ENCODE measurements around the gene ACVR1. TPM values are rescaled to one million over a fixed set of nuclear protein-coding genes. Genes with fewer than 3 reads are reported as not detected.

Gene ACVR1
- total RNA-seq, 1 donor from 2014 or later = 4.4 TPM

DNA sequence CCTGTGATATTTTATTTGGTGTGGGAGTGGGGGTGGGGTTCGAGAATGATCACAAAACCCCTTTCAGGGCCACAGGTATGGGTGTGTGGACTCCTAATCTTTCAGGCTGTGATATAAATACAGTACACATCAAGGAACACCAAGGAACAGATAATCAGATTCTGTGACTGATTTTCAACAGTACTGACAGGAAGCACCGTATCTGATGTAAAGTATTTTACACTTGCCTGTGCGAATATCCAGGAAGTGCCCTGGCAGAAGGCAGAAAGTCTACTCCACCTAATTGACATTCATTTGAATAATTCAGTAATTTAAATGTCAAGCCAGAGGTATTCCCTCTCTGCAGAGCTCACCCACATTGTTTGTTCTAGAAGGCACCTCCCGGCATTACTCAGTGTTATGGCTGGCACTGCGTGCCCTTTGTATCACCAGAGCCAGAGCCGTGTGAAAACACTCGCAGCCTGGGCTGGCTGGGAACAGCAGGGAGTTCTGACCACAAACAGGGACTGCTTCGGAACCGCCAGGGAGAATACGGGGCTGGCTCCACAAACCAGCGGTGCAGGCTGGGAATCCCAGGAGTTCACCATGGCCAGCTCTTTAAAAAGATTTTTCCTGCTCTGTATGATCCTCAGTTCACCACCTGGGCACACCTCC lies 91.8 kb downstream of the ACVR1 start:
- Mint-ChIP-seq H3K9me3 (no peaks in the 10 kb centered on the region), H3K4me1 (no peaks in the 10 kb centered on the region), H3K36me3 (ENCODE audit: low read depth) (peaks cover 11% of the 10 kb centered on the region), H3K27me3 (no peaks in the 10 kb centered on the region), H3K4me3 (no peak overlapping the region), H3K27ac (no peak overlapping the region)
- CTCF ChIA-PET = no interaction called here
- TF ChIP-seq, protein P1, sequence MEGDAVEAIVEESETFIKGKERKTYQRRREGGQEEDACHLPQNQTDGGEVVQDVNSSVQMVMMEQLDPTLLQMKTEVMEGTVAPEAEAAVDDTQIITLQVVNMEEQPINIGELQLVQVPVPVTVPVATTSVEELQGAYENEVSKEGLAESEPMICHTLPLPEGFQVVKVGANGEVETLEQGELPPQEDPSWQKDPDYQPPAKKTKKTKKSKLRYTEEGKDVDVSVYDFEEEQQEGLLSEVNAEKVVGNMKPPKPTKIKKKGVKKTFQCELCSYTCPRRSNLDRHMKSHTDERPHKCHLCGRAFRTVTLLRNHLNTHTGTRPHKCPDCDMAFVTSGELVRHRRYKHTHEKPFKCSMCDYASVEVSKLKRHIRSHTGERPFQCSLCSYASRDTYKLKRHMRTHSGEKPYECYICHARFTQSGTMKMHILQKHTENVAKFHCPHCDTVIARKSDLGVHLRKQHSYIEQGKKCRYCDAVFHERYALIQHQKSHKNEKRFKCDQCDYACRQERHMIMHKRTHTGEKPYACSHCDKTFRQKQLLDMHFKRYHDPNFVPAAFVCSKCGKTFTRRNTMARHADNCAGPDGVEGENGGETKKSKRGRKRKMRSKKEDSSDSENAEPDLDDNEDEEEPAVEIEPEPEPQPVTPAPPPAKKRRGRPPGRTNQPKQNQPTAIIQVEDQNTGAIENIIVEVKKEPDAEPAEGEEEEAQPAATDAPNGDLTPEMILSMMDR (IDR thresholded peaks at IDR 0.05) = no peak
- intact Hi-C loops (cut with micrococcal nuclease) = no loop called here
- DNase-seq (no peak), ATAC-seq (ENCODE audit: low read depth) (no peak)
- POLR2A ChIA-PET = no interaction called here

DNA sequence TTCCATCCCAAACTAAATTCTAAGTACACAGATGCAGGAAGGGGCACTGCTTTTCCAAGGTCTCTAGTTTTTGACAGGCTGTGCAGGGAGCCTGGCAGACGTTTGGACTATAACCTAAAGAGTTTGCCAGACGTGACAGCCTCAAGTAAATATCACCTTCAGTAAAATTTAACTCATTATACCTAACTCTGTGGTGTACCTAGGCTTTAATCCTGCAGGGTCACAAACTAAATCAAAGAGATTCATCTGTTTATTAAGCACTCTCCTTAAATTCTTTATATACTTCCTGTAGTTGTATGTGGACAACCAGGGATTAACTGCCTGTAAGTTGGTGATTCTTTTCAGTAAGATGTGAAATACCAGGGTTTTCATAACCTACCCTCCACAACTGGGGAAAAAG lies 92.9 kb downstream of the ACVR1 start:
- ATAC-seq (ENCODE audit: low read depth) (no peak), DNase-seq (no peak)
- intact Hi-C loops (cut with micrococcal nuclease) = no loop called here
- H3K4me3 Mint-ChIP-seq = no peak overlapping the region
- peaks cover 11% of the 10 kb centered on the region for H3K36me3 Mint-ChIP-seq (ENCODE audit: low read depth)
- H3K27me3 Mint-ChIP-seq = no peaks in the 10 kb centered on the region
- no peak overlapping the region for H3K27ac Mint-ChIP-seq
- no peaks in the 10 kb centered on the region for H3K4me1 Mint-ChIP-seq
- TF ChIP-seq, protein P1 (IDR thresholded peaks at IDR 0.05) = no peak
- POLR2A ChIA-PET = no interaction called here
- no peaks in the 10 kb centered on the region for H3K9me3 Mint-ChIP-seq
- CTCF ChIA-PET = no interaction called here

DNA sequence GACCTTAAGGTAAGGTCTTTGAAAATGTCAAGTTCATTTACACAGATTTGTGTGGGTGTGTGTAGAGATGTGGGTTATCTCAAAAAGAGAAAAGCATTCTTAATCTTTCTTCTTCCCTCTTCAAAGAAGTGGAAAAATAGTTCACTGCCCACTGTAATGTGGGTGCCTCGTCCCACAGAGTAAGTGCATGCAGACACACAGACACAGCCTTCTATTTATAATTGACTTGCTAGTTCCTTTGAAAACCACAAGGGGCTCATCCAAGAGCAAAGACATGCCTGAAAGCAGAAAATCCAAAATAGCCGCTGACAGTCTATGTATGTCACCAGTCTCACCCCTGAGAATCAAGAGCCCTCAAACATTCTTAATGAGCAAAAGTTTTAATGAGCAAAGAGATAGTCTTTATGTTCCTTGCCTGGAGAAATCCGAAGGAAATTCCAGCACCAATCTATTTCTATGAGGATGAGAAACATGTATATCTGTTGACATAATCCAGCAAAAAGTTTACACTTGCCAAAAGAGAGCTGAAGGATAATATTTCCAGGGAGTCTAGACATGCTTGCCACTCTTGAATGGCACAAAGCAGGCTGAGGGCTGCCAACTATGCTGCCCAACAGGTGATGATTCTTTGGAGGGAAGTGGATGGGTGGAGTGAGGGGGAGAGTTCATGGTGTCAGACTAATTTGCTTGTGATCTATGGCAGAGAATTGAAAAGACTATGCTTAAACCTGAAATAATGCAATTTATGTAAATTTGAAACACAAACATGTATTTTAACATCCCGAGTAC lies 93.9 kb downstream of the ACVR1 start:
- H3K36me3 Mint-ChIP-seq (ENCODE audit: low read depth) = peaks cover 16% of the 10 kb centered on the region
- no peak for DNase-seq

DNA sequence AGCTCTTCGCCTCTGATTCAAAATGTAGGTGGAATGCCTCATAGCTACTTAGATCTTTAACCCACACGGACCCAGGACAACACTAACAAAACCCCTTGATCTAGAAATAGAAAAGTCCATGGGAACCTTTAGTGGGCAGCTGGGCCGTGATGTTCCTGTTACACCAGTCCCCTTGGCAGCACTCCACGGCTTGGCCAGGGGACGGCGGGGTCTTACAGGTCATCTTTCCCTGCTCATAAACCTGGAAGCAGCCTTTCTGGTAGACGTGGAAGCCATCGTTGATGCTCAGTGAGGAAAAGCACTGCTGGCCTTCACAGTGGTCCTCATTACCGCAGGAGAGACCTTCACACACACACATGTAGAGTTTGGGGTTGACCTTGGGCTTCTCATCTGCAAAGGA lies 95.9 kb downstream of the ACVR1 start:
- Mint-ChIP-seq H3K4me1 (no peaks in the 10 kb centered on the region), H3K4me3 (no peak overlapping the region), H3K9me3 (no peaks in the 10 kb centered on the region), H3K36me3 (ENCODE audit: low read depth) (peaks cover 18% of the 10 kb centered on the region), H3K27ac (no peak overlapping the region), H3K27me3 (no peaks in the 10 kb centered on the region)
- ChIA-PET POLR2A (no interaction called here), CTCF (interaction anchor here (0.9 kb wide), 1 partner anchor 454 kb away, joined by 3 read pairs; the partner anchor contains the start of gene ERMN)
- ATAC-seq (ENCODE audit: low read depth) (no peak), DNase-seq (no peak)
- TF ChIP-seq, protein P1 (IDR thresholded peaks at IDR 0.05) = no peak
- intact Hi-C loops (cut with micrococcal nuclease) = no loop called here

More for the DNA sequence above, 93.9 kb downstream of the ACVR1 start:
- no peak for ATAC-seq (ENCODE audit: low read depth)
- CTCF ChIA-PET = no interaction called here
- Mint-ChIP-seq H3K27me3 (no peaks in the 10 kb centered on the region), H3K27ac (no peak overlapping the region), H3K4me1 (no peaks in the 10 kb centered on the region), H3K9me3 (no peaks in the 10 kb centered on the region), H3K4me3 (no peak overlapping the region)
- intact Hi-C loops (cut with micrococcal nuclease) = no loop called here
- POLR2A ChIA-PET = no interaction called here
- TF ChIP-seq, protein P1 (IDR thresholded peaks at IDR 0.05) = no peak

DNA sequence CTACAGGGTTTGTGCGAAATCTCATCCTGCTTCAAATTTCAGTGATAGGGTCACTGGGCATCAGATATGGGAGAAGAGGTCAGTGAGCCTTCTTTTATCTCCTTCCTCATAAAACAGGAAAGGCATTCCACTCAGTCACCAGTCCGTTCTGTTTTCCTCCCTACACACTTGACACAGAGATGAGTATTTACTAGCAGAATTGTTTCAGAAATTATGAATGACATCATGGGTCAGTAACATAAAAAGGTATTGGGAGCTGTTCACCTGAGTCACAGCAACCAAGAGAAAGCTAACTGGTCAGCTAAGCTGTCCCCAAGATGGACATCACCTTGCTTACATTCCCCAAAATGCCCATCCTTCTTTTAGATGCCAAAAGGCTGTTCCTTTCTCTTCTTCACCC lies 96.3 kb downstream of the ACVR1 start:
- intact Hi-C loops (cut with micrococcal nuclease) = no loop called here
- Mint-ChIP-seq H3K4me1 (no peaks in the 10 kb centered on the region), H3K27ac (no peak overlapping the region), H3K36me3 (ENCODE audit: low read depth) (peaks cover 21% of the 10 kb centered on the region), H3K27me3 (no peaks in the 10 kb centered on the region), H3K9me3 (no peaks in the 10 kb centered on the region), H3K4me3 (no peak overlapping the region)
- DNase-seq = no peak
- ChIA-PET CTCF (interaction anchor here (0.9 kb wide), 1 partner anchor 454 kb away, joined by 3 read pairs; the partner anchor contains the start of gene ERMN), POLR2A (no interaction called here)
- no peak for ATAC-seq (ENCODE audit: low read depth)
- TF ChIP-seq, protein P1 (IDR thresholded peaks at IDR 0.05) = no peak

Measured in activated B cell treated with CpG ODN at 0.5 μM for 24 hours (primary cell).